GM13977 (cell line): ENCODE results near the gene LMO1.

ENCODE experiments used
- DNase-seq: peaks from one replicate; pipeline ENCODE4 v3.0.0; 2012; ENCODE audit warnings: low spot score
- CTCF ChIP-seq: IDR thresholded peaks from 2 replicates; pipeline ENCODE4 v1.5.1; 2012; ENCODE audit warnings: mild to moderate bottlenecking, control low read depth; ENCODE audit not compliant: insufficient read depth; ENCODE audit errors: extremely low read depth, missing control alignments
- in situ Hi-C: fragments of 300-500 bp; cut with MboI; formaldehyde crosslinking; loops from one replicate; pipeline ENCODE4 v1.12.0; 2022; ENCODE audit warnings: low sequenced_read_pairs, low pct_unique_long_range_greater_than_20kb, mixed read lengths, inconsistent platforms; ENCODE audit not compliant: unreplicated experiment

LMO1 gene

GRCh38 chr11:8220261-8221045 is 43.2 kb downstream of the LMO1 start:
- in situ Hi-C loops, result loop anchor here (10.0 kb wide), 1 partner anchor 344 kb away; no protein-coding TSS in a partner anchor

GRCh38 chr11:8219257-8220021 is 44.2 kb downstream of the LMO1 start:
- peak; percentile 67 for DNase-seq
- peak; percentile 73 for TF ChIP-seq CTCF
- in situ Hi-C loops, result loop anchor here (10.0 kb wide), 1 partner anchor 345 kb away; no protein-coding TSS in a partner anchor

More at GRCh38 chr11:8220261-8221045, 43.2 kb downstream of the LMO1 start:
- TF ChIP-seq CTCF, result no peak
- no peak for DNase-seq

GRCh38 chr11:8218840-8219239 is 44.8 kb downstream of the LMO1 start:
- in situ Hi-C loops, result no loop called here
- peak; percentile 11 for TF ChIP-seq CTCF
- DNase-seq, result no peak

- DNase-seq, result no peak
- no peak for TF ChIP-seq CTCF
- in situ Hi-C loops, result no loop called here
Observed at GRCh38 chr11:8218409-8218808, 45.3 kb downstream of the LMO1 start.

GRCh38 chr11:8217926-8218325 is 45.8 kb downstream of the LMO1 start:
- no peak for TF ChIP-seq CTCF
- in situ Hi-C loops, result no loop called here
- DNase-seq, result no peak

GRCh38 chr11:8217136-8217535 is 46.5 kb downstream of the LMO1 start:
- in situ Hi-C loops, result no loop called here
- no peak for DNase-seq
- no peak for TF ChIP-seq CTCF
